GM19463 (cell line): ENCODE results near the gene GALNT9.

Experiments used
- ATAC-seq: cut with Tn5 transposase; IDR thresholded peaks from one replicate; pipeline ENCODE4 v1.9.1; 2021; ENCODE audit warnings: mild to moderate bottlenecking, moderate library complexity; ENCODE audit not compliant: unreplicated experiment

GALNT9 gene

DNA sequence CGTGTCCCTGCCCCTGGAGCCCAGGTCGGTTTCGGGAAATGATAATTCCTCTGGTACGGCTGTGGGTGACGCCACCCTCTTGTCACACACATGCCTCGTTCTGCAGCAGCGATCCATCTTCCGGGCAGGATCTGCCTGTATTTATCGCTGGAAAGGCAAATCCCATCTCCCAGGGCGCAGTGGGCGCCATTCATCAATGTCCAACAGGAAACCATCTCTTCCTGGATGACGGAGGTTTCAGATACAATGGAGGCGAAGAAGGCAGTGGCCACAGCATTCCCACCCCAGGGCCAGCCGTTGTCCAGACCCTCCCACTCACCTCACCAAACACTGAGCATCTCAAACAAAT lies 110.9 kb downstream of the GALNT9 start:
- no peak for ATAC-seq

GRCh38 chr12:132217800-132218526 lies 111.4 kb downstream of the GALNT9 start:
- ATAC-seq: no peak

DNA sequence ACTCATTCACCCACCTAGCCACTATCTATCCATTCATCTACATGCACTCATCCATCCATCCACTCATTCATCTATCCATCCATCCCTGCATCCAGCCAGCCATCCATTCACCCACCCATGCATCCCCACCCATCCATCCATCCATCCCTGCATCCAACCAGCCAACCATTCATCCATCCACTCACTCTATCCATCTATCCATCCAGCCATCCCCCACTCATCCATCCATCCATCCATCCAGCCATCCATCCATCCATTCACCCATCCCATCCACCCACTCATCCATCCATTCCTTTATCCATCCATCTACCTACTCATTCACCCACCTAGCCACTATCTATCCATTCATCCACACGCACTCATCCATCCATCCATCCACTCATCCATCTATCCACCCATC lies 112.0 kb downstream of the GALNT9 start:
- ATAC-seq: no peak

- no peak for ATAC-seq
Observed at GRCh38 chr12:132216354-132216987, 112.9 kb downstream of the GALNT9 start.

GRCh38 chr12:132215299-132215989 lies 113.9 kb downstream of the GALNT9 start:
- no peak for ATAC-seq

DNA sequence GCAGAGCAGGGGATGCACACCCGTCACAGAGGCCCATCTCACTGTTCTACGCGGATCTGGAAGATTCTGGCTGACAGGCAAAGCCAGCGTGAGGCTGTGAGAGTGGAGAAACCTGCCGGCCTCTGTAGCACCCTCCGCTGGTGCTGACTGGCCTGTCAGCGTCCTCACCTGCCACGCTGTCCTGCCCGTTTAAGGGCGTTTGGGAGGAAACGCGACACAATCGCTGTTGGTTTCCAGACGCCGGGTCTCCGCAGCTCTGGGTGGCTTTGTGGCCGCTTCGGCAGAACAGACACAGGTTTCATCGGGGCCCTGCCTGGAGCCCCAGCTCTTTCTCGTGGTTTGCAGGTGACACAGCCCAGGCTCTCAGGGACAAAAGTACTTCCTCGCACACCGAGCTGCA lies 114.5 kb downstream of the GALNT9 start:
- no peak for ATAC-seq

DNA sequence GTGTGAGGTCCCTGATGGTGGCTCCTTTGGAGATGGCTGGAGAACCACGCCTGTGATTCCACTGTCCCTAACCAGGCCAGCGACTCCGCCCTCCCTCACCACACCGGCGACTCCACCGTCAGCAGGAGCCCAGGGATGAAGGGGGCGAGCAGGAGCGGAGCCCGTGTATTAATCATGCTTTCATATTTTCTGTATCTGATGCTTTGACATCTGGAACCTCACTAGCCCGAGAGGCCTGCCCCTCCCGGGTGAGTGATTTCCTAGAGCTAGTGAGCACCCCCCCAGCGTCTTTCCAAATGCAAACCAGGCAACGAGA lies 115.3 kb downstream of the GALNT9 start:
- no peak for ATAC-seq

- ATAC-seq: no peak
Observed at GRCh38 chr12:132213359-132214160, 115.8 kb downstream of the GALNT9 start.

GRCh38 chr12:132211816-132212215 lies 117.6 kb downstream of the GALNT9 start:
- no peak for ATAC-seq

- ATAC-seq: no peak
Observed at GRCh38 chr12:132211326-132211725, 118.1 kb downstream of the GALNT9 start.

DNA sequence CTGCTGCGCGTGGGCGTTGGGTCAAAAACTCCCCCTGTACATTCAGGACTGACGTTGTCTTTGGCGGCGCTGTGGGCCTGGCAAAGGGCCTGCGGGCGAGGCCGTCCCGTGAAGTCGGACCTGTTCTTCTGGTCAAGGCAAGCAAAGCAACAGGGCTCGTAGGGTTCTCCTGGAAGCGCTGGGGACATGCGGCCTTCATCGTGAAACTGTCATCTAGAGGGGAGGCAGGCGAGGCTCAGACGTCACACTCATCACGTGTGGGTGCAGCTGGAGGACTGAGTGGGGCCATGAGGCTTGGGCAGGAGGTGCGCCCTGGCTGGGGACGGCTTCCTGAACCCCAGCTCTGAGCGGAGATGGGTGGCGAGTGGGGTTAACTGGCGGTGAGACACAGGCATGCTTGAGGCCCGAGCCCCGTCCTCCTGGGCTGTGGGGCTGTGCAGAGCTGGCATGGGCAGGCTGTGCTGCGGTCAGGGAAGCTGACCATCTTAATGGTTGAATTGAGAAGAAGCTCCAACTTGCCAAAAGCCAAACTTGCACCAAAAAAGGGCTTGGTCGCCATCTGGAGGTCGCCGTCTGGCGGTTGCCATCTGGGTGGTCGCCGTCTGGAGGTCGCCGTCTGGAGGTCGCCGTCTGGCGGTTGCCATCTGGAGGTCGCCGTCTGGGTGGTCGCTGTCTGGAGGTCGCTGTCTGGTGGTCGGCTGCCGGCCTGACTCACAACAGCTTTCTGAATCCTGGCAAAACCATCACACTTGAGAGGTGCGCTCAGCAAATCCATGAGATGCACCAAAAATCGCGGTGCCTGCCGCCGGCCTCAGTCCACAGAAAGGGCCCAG lies 119.0 kb downstream of the GALNT9 start:
- no peak for ATAC-seq

DNA sequence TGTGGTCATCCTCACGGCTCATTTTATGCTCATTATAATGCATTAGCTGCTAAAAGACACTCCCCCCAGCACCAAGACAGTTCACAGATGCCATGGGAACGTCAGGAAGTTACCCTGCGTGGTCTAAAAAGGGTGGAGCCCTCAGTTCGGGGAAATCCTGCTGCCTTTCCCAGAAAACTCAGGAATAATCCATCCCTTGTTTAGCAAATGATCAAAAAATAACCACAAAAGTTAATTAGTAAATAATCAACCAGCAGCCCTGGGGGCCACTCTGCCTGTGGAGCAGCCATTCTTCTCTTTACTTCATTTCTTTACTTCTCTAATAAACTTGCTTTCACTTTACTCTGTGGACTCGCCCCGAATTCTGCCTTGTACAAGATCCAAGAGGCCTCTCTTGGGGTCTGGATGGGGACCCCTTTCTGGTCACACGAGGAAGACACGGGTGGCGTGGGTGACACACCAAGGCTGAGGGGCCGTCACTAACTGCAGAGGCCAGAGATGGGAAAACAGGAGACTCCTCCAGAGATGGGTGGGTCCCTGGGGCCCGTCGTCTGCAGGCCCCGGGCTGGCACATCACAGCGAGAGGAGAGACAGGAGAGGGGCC lies 119.7 kb downstream of the GALNT9 start:
- ATAC-seq: no peak

- no peak for ATAC-seq
Observed at GRCh38 chr12:132208153-132208823, 121.1 kb downstream of the GALNT9 start.

- ATAC-seq: no peak
Observed at GRCh38 chr12:132207083-132207775, 122.2 kb downstream of the GALNT9 start.

GRCh38 chr12:132206046-132206434 lies 123.3 kb downstream of the GALNT9 start:
- ATAC-seq: no peak

- ATAC-seq: no peak
Observed at GRCh38 chr12:132205271-132206045, 123.9 kb downstream of the GALNT9 start.

- ATAC-seq: no peak
Observed at GRCh38 chr12:132204793-132205270, 124.6 kb downstream of the GALNT9 start.
